ENCODE results near the gene ARHGAP1.
"Not testable (repeated sequence)": the region's sequence is repeated elsewhere in the genome, so short reads cannot be mapped to it uniquely, and the experiment has no call there.

ARHGAP1 gene

DNA sequence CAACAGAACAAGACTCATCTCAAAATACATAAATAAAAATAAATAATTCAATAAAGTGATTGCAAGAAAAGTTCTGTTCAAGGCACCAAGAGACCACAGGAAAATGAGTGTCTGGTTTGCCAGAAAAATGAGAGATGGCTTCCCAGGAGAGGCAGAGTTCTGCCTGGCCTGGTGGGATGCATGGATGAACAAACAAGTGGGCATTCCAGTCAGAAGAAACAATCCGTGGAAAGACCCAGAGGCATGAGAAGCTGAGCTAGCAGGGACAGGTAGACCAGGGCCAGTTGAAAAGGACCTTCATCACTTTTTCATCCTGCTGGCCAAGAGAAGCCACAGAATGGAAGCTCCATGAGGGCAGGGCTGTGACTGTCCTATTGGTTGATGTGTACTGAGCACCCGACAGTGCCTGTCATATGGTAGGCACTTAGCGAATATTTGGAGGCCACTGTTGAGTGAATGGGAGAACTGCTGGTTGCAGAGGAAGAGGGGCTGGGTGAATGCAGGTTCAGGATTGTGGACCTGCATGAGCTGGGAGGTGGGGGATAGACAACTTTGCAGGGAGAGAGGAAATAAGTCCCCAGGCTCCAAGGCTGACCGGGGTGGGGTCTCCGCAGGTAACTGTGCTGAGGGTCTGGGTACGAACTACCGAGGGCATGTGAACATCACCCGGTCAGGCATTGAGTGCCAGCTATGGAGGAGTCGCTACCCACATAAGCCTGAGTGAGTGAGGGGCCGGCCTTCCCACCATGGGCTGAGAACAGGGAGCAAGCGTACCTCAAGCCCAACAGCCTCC is 22.3 kb upstream of the ARHGAP1 start:
- DNase-seq: no peak

GRCh38 chr11:46721286-46721685 is 20.9 kb upstream of the ARHGAP1 start:
- no peak for DNase-seq

DNA sequence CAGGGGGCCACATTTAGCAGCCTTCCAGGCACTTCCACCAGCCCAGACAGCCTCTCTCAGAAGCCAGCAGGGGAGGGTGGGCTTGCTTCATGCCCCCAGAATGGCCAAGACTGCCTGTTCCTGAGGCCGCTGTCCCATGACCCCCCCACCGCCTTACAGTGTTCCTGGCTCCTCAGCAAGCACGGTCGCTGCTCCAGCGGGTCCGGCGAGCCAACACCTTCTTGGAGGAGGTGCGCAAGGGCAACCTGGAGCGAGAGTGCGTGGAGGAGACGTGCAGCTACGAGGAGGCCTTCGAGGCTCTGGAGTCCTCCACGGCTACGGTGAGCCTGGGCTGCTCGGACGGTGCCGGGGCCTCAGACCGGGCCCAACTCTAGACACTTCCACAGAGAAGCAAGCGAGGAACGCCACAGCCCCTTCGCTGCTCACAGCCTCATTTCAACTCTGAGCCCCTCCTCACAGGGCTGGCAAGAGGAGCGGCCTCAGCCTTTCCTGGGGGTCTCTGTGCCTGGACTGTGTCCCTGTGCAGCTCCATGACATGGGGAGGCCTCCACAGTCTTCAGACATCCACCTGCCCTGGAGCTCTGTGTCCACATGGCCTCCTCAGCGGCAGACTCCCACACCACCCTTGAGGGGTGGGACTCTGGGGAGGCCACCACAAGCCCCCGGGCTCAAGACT is 19.3 kb upstream of the ARHGAP1 start:
- no peak for DNase-seq

DNA sequence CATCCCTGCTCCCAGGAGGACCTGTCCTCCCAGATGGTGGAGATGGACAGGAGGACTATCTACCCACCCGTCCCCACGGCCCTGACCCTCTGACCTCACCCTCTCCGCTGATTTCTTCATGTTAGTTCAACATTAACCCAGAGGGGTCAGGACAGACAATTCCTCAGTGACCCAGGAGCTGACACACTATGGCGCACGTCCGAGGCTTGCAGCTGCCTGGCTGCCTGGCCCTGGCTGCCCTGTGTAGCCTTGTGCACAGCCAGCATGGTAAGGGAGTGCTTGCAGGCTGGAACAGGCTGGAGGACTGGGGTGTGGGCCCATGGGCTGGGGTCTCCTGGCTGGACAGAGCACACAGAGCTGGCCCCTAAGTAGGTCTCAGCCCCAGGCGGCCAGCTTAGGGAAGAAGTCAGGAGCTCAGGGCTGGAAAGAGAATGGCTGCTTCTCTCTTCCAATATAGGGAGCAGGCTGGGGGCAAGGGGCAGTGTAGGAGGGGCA is 18.7 kb upstream of the ARHGAP1 start, which contains the start of gene F2:
TSS of gene F2 (plus strand) at position 166 of the 495 bp plus-strand sequence. CDS start at position 189, 23 bp downstream.
- DNase-seq: no peak

GRCh38 chr11:46718155-46719019 is 18.0 kb upstream of the ARHGAP1 start:
- DNase-seq: no peak

- DNase-seq: not testable (repeated sequence)
These were observed 17.4 kb upstream of the ARHGAP1 start for GRCh38 chr11:46717825-46718154.

DNA sequence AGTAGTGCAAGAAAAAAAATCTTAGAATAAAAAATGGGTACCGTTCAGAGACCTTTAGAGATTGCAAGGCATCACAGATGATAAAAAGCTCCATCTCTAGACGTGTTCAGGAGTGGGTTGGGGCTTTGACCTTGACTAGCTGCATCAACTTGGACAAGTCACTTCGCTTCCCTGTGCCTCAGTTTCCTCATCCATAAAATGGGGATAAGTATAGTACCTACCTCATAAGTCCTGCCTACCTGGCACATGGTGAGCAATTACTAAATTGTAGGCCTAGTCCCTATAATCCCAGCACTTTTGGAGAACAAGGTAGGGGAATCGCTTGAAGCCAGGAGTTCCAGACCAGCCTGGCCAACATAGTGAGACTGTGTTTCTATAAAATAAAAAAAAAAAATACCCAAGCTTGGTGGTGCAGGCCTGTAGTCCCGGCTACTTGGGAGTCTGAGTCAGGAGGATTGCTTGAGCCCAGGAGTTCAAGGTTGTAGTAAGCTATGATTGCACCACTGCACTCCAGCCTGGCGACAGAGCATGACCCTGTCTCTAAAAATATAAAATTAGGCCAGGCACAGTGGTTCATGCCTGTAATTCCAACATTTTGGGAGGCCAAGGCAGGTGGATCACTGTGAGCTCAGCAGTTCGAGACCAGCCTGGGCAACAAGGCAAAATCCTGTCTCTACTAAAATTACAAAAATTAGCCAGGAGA is 12.6 kb upstream of the ARHGAP1 start:
- DNase-seq: no peak

GRCh38 chr11:46711303-46711702 is 10.9 kb upstream of the ARHGAP1 start:
- no peak for DNase-seq

DNA sequence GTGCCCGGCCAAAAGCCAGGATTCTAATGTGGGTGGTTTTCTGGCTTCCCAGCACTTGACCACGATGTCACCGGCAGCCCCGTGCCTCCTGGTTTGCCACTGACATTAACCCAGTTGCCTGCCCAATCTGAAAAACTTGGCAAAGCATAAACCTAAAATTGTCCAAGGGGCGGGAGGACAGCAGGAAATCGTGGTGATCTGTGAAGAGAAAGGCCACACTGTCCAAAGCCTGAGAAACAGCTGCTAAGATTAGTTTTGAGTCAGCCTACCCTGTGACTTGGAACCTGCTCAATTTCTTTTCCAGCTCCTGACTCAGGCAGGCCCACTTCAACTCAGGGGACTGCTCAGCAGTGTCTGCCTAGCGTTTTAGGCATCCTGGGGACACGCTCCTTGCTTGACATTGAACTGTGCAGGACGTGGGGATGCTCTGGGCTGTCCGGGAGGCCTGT is 10.4 kb upstream of the ARHGAP1 start:
- no peak for DNase-seq

DNA sequence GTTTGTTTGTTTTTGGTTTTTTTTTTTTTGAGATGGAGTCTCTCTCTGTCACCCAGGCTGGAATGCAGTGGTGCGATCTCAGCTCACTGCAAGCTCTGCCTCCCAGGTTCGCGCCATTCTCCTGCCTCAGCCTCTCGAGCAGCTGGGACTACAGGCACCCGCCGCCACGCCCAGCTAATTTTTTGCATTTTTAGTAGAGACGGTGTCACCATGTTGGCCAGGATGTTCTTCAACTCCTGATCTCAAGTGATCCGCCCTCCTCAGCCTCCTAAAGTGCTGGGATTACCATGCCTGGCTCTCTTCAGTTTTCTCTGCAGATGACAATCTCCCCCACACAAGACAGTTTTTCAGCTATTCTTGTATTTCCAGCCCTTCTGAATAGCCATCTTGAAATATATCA is 8.9 kb upstream of the ARHGAP1 start:
- not testable (repeated sequence) for DNase-seq

DNA sequence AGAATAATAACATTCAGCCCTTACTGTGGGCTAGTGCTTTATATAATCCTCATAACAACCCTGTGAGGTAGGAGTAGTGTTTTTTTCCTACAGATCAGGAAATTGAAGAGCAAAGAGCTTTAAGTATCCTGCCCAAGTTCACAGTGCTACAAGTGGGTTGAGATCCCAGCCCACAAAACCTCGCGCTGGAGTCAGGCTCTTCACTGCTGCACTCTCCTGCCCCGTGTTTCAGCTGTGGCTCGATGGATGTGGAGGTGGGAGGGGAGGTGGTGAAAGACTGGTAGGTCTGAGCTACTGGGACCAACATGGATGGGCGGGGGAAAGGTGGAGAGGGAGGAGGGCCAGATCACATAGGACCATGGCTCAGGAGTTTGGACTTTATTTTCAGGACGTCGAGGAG is 6.5 kb upstream of the ARHGAP1 start:
- DNase-seq: no peak

- DNase-seq: no peak
These were observed 4.8 kb upstream of the ARHGAP1 start for GRCh38 chr11:46705070-46705688.

DNA sequence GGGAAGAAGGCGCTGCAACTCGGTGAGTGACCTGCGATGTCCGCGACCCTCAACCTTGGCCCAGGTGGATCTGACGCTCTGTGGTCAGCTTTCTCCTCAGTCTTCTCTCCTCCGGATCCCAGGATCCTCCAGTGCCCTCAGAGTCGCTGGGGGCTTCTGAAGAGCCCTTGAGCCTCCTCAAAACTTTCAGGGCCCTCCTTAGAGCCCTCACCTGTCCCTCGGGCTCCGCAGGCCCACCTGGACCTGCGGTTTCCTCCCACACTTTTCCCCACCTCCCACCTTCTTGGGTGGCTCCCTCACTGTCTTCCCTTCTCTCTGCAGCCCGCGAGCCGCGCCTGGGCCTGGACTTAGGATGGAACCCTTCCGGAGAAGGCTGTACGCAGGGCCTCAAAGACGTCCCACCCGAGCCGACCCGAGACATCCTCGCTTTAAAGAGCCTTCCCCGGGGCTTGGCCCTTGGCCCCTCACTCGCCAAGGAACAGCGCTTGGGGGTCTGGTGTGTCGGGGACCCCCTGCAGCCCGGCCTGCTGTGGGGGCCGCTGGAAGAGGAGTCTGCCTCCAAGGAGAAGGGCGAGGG is 747 bp upstream of the ARHGAP1 start:
- no peak for DNase-seq

GRCh38 chr11:46698597-46698996 is 1.8 kb downstream of the ARHGAP1 start:
- DNase-seq: no peak

DNA sequence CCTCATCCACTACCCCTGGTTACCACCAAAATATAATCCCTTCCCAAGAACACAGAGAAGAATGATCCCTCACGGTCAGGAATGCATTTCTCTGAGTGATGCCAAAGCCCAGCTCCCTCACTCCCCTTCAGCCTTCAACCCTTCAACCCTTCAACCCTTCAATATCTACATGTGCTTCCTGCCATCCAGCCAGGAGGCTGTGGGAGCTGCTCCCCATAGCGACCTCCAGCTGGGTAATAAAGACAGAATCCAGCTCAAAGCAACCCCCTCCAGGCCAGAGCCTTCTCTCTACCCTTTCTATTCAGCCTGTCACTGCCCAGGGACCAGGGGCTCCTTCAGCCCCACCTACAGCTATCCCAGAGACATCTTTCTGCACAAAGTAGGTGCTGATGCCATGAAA is 2.7 kb downstream of the ARHGAP1 start:
- DNase-seq: no peak

- DNase-seq: no peak
These were observed 3.1 kb downstream of the ARHGAP1 start for GRCh38 chr11:46697303-46697702.

- no peak for DNase-seq
These were observed 4.2 kb downstream of the ARHGAP1 start for GRCh38 chr11:46696212-46696558.

DNA sequence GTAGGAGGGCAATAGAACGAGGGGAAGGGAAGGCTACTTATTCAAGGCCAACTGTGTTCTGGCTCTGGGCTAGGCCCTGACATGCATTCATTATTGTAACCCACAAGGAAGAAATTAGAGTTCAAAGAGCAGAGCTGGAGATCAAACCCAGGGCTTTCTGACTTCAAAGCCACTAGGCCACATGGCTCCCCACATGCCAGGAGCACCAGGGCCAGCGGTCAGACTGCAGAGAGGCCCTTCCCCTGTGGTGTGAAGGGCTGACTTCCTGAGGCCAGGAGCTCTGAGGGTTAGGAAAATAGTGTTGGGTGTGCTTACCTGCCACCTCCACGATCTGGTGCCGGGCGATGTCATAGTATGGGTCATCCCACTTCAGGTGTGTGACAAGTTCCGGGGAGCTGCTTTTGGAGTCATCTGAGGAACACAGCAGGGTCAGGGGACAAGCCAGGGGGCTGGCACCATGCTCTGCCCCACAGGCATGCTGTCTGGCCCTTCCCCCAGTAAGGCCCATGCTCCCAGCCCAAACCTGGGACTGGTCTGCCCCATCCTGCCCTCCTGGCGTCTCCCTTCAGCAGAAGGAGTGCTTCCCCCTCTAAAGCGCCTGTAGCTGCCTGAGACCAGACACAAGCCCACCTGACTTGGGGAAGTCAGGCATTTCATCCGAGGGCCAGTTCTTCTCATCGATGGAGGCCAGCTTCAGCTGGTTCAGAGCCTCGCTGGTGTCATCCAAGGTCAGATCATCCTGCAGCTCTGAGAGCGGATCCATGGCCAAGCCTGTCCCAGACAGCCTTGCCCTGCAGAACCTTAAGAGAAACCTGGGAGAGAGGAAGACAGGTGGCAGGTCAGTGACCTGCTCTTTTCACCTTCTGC is 4.8 kb downstream of the ARHGAP1 start:
- DNase-seq: no peak

- DNase-seq: no peak
These were observed 5.8 kb downstream of the ARHGAP1 start for GRCh38 chr11:46694607-46695006.

DNA sequence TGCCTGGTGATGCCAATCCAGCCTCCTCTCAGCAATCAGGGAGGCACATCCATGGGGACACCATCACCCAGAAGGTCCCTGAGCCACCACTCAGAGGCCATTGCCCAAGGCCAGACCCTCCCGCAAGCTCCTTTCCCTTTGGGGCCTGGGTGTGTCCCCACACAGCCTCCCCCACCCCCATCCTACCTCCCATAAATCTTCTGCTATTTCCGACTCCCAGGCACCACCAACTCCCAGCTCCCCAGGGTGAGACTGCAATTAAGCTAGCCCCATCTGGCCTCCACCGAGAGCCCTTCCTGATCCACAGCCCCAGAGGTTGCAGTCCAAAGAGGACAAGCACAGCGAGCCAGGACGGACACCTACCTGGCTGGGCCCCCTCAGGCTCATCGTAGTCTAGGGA is 6.3 kb downstream of the ARHGAP1 start:
- DNase-seq: no peak

- no peak for DNase-seq
These were observed 6.8 kb downstream of the ARHGAP1 start for GRCh38 chr11:46693597-46694012.

Measured in CD4-positive, alpha-beta T cell treated with Interleukin-10 for 1 hour (primary cell).